H9 (cell line): ENCODE data around the gene TNRC6C. TPM values are rescaled to one million over a fixed set of nuclear protein-coding genes. Genes with fewer than 3 reads are reported as not detected.
A peak's percentile ranks its signal among the peaks of the same experiment; 100 is the strongest.

Experiments used
- DNase-seq: peaks from one replicate; pipeline ENCODE4 v3.0.0-alpha.2; 2017
- H2AFZ ChIP-seq: one replicate; pipeline ENCODE4 v1.6.1; 2013; ENCODE audit warnings: mild to moderate bottlenecking, low read length, control low read depth, moderate library complexity
- H2AK5ac ChIP-seq: 2 replicates; pipeline ENCODE4 v1.6.1; 2013; ENCODE audit warnings: low read length, control low read depth, mixed read lengths; ENCODE audit not compliant: insufficient read length
- H2BK120ac ChIP-seq: one replicate; pipeline ENCODE4 v1.6.1; 2013; ENCODE audit warnings: low read depth, mild to moderate bottlenecking, low read length, control low read depth, inconsistent platforms; ENCODE audit not compliant: poor library complexity, severe bottlenecking
- H2BK12ac ChIP-seq: 2 replicates; pipeline ENCODE4 v1.6.1; 2013; ENCODE audit warnings: low read length, control low read depth, mixed read lengths, low read depth; ENCODE audit not compliant: insufficient read length
- H2BK15ac ChIP-seq: 2 replicates; pipeline ENCODE4 v1.6.1; 2013; ENCODE audit warnings: low read depth, low read length, control low read depth
- H2BK20ac ChIP-seq: one replicate; pipeline ENCODE4 v1.6.1; 2013; ENCODE audit warnings: low read depth, mild to moderate bottlenecking, low read length, control low read depth, inconsistent platforms; ENCODE audit not compliant: poor library complexity, severe bottlenecking
- H2BK5ac ChIP-seq: 2 replicates; pipeline ENCODE4 v1.6.1; 2013; ENCODE audit warnings: low read length, control low read depth, mixed read lengths; ENCODE audit not compliant: insufficient read length
- H3K14ac ChIP-seq: 2 replicates; pipeline ENCODE4 v1.6.1; 2013; ENCODE audit warnings: low read length, control low read depth; ENCODE audit not compliant: insufficient read depth
- H3K18ac ChIP-seq: 2 replicates; pipeline ENCODE4 v1.6.1; 2013; ENCODE audit warnings: low read depth, mild to moderate bottlenecking, mixed read lengths, low read length, control low read depth; ENCODE audit not compliant: insufficient read length
- H3K23ac ChIP-seq: 2 replicates; pipeline ENCODE4 v1.6.1; 2013; ENCODE audit warnings: low read length, control low read depth, mixed read lengths, low read depth; ENCODE audit not compliant: insufficient read length
- H3K23me2 ChIP-seq: 2 replicates; pipeline ENCODE4 v1.6.1; 2013; ENCODE audit warnings: low read depth, mild to moderate bottlenecking, mixed read lengths, low read length, control low read depth; ENCODE audit not compliant: insufficient read length, poor library complexity, severe bottlenecking
- H3K27ac ChIP-seq: 2 replicates; pipeline ENCODE4 v1.5.1; 2013; ENCODE audit warnings: low read length, control low read depth, mixed read lengths, low read depth; ENCODE audit not compliant: insufficient read length
- H3K27me3 ChIP-seq: 2 replicates; pipeline ENCODE4 v1.6.1; 2013; ENCODE audit warnings: low read length, control low read depth, inconsistent platforms; ENCODE audit not compliant: insufficient read depth
- H3K4ac ChIP-seq: 2 replicates; pipeline ENCODE4 v1.6.1; 2013; ENCODE audit warnings: low read depth, mild to moderate bottlenecking, control low read depth, inconsistent platforms, low read length, moderate library complexity
- H3K4me1 ChIP-seq: 2 replicates; pipeline ENCODE4 v1.6.1; 2013; ENCODE audit warnings: low read length, control low read depth, inconsistent platforms; ENCODE audit not compliant: insufficient read depth
- H3K4me2 ChIP-seq: 2 replicates; pipeline ENCODE4 v1.6.1; 2013; ENCODE audit warnings: low read length, control low read depth, mixed read lengths; ENCODE audit not compliant: insufficient read length, insufficient read depth
- H3K56ac ChIP-seq: 2 replicates; pipeline ENCODE4 v1.6.1; 2013; ENCODE audit warnings: low read depth, mild to moderate bottlenecking, mixed read lengths, low read length, control low read depth; ENCODE audit not compliant: insufficient read length
- H3K79me1 ChIP-seq: 2 replicates; pipeline ENCODE4 v1.6.1; 2013; ENCODE audit warnings: low read depth, mild to moderate bottlenecking, moderate library complexity, low read length, control low read depth, inconsistent platforms; ENCODE audit not compliant: insufficient read depth, poor library complexity, severe bottlenecking
- H3K79me2 ChIP-seq: 2 replicates; pipeline ENCODE4 v1.6.1; 2013; ENCODE audit warnings: low read length, control low read depth, inconsistent platforms; ENCODE audit not compliant: insufficient read depth
- H3K9ac ChIP-seq: 2 replicates; pipeline ENCODE4 v1.6.1; 2013; ENCODE audit warnings: low read length, control low read depth, mixed read lengths; ENCODE audit not compliant: insufficient read length; ENCODE audit errors: extremely low read depth
- H3K9me3 ChIP-seq: one replicate; pipeline ENCODE4 v1.6.1; 2013; ENCODE audit warnings: low read depth, low read length, inconsistent platforms; ENCODE audit not compliant: control insufficient read depth
- H3T11ph ChIP-seq: one replicate; pipeline ENCODE4 v1.6.1; 2013; ENCODE audit warnings: mild to moderate bottlenecking, low read length, control low read depth, inconsistent platforms
- H4K20me1 ChIP-seq: one replicate; pipeline ENCODE4 v1.6.1; 2013; ENCODE audit not compliant: control insufficient read depth, insufficient read length, insufficient read depth
- H4K5ac ChIP-seq: 2 replicates; pipeline ENCODE4 v1.6.1; 2013; ENCODE audit warnings: low read depth, mild to moderate bottlenecking, mixed read lengths, low read length, control low read depth; ENCODE audit not compliant: insufficient read length
- H4K8ac ChIP-seq: replicated peaks from 2 replicates; pipeline ENCODE4 v1.6.1; 2013; ENCODE audit warnings: low read length, control low read depth, mixed read lengths, low read depth; ENCODE audit not compliant: insufficient read length
- H4K91ac ChIP-seq: 2 replicates; pipeline ENCODE4 v1.6.1; 2013; ENCODE audit warnings: low read depth, mild to moderate bottlenecking, moderate library complexity, mixed read lengths, low read length, control low read depth; ENCODE audit not compliant: insufficient read length
- H3K27ac Mint-ChIP-seq, 3 experiments: 2 replicates in 2 of 3; 3 replicates in 1 of 3; pipeline ENCODE4 v1.8.0; 2020 to 2021; ENCODE audit warnings: mixed read lengths in 3 of 3, mild to moderate bottlenecking in 1 of 3, moderate library complexity in 1 of 3
- H3K27me3 Mint-ChIP-seq: 2 replicates; pipeline ENCODE4 v1.8.0; 2021; ENCODE audit warnings: low read depth, mild to moderate bottlenecking, moderate library complexity, mixed read lengths
- H3K36me3 Mint-ChIP-seq, 3 experiments: 2 replicates in 2 of 3; 3 replicates in 1 of 3; pipeline ENCODE4 v1.8.0; 2020 to 2021; ENCODE audit warnings: low read depth in 3 of 3, mixed read lengths in 3 of 3; ENCODE audit not compliant: insufficient read depth in 1 of 3
- H3K4me1 Mint-ChIP-seq, 2 experiments: 2 replicates each; pipeline ENCODE4 v1.8.0; 2020; ENCODE audit warnings: mixed read lengths in 2 of 2
- H3K4me3 Mint-ChIP-seq, 2 experiments: 2 replicates in 1 of 2; 3 replicates in 1 of 2; pipeline ENCODE4 v1.8.0; 2020 to 2021; ENCODE audit warnings: mild to moderate bottlenecking in 2 of 2, mixed read lengths in 2 of 2, moderate library complexity in 1 of 2
- H3K9me3 Mint-ChIP-seq, 2 experiments: 2 replicates in 1 of 2; 3 replicates in 1 of 2; pipeline ENCODE4 v1.8.0; 2020; ENCODE audit warnings: mild to moderate bottlenecking in 2 of 2, mixed read lengths in 2 of 2, moderate library complexity in 1 of 2
- CTCF ChIP-seq: fragments of 200-600 bp; sonication (generic); conservative IDR thresholded peaks from 3 replicates; pipeline ENCODE4 v1.8.0; 2021; ENCODE audit warnings: antibody characterized with exemption, mild to moderate bottlenecking
- WGBS: extraction: QIAGEN DNeasy Blood & Tissue Kit; methylation state at CpG from one replicate; pipeline ENCODE4 v1.1.7; 2013; ENCODE audit warnings: missing lambda C conversion rate, low lambda C conversion rate, mixed read lengths; ENCODE audit not compliant: insufficient read length; ENCODE audit errors: extremely low coverage; 5-methylcytosine and 5-hydroxymethylcytosine counted together
- total RNA-seq: library from RNA; stranded (reverse); gene quantifications from 2 replicates; pipeline ENCODE4 v1.2.1, GENCODE V29; 2021

Gene TNRC6C
- total RNA-seq, 1 experiment from 2014 or later = 24.7 TPM

- Histone ChIP-seq H3T11ph (no peak overlapping the region), H2AFZ (no peak overlapping the region), H3K4me2 (no peak overlapping the region), H4K91ac (no peak overlapping the region), H3K79me1 (peaks cover 5% of the 10 kb centered on the region), H2BK120ac (no peak overlapping the region), H3K18ac (no peak overlapping the region), H3K79me2 (peaks cover 16% of the 10 kb centered on the region; the same call in 1 of the 2 replicates), H4K5ac (no peak overlapping the region), H3K27ac (no peak overlapping the region), H3K27me3 (peaks cover 8% of the 10 kb centered on the region; the same call in 1 of the 2 replicates), H2BK20ac (no peak overlapping the region), H3K4ac (no peak overlapping the region), H2BK12ac (no peak overlapping the region), H4K8ac (no peak overlapping the region), H2BK5ac (no peak overlapping the region), H3K4me1 (peaks cover 8% of the 10 kb centered on the region), H2AK5ac (no peak overlapping the region), H3K23ac (no peak overlapping the region), H2BK15ac (no peak overlapping the region), H4K20me1 (no peaks in the 10 kb centered on the region), H3K56ac (no peak overlapping the region), H3K9ac (no peak overlapping the region), H3K14ac (no peak overlapping the region), H3K9me3 (no peaks in the 10 kb centered on the region), H3K23me2 (peaks cover 23% of the 10 kb centered on the region)
- DNase-seq = no peak
- no CpG with 5 or more reads among the region's 4 CpGs for WGBS
- Mint-ChIP-seq H3K4me3 (peak overlapping the region in 1 of 2 experiments; percentile 61; a peak in 2 of 5 replicates), H3K27me3 (peaks cover 20% of the 10 kb centered on the region), H3K36me3 (peaks cover 0 to 2% (median 0%) of the 10 kb centered on the region in 3 experiments; a peak in 1 of 7 replicates), H3K9me3 (no peaks in the 10 kb centered on the region; a peak in 1 of 5 replicates), H3K27ac (no peak overlapping the region; a peak in 1 of 7 replicates), H3K4me1 (peaks cover 47 to 57% of the 10 kb centered on the region in 2 experiments)
- no peak for TF ChIP-seq CTCF
Measured at GRCh38 chr17:77961741-77962140, 3.2 kb downstream of the TNRC6C start.
